Measurements from ENCODE around the gene PALLD.

Gene PALLD

DNA sequence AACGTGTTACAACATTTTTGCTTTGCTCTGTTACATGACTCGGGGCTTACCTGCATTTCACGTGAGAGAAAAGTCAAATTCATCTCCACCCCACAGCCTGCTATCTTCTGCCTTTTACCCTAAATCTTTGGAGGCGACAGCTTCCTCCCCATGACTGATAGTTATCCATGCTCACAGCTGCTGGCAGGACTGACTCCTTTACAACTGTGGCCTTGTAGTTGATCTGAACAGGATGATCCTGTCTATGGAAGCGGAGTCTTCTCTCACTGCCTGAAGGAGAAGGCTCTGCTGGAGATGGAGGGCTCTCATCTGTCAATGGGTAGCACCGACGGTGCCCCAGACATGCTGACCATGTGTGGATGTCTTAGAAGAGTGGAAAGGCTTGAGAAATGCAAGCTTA is 362.2 kb downstream of the PALLD start:
- Histone ChIP-seq H3K4me2 (ENCODE audit: low read length) (no peak overlapping the region), H3F3A (ENCODE audit: insufficient read depth, low read length) (no peaks in the 10 kb centered on the region), H3K36me3 (ENCODE audit: insufficient read depth, low read length) (no peaks in the 10 kb centered on the region), H3K9me2 (ENCODE audit: low read depth, low read length) (no peaks in the 10 kb centered on the region), H3K4me3 (ENCODE audit: low read depth, low read length, poor library complexity, severe bottlenecking) (no peak overlapping the region), H3K9ac (ENCODE audit: low read length) (no peak overlapping the region), H2AFZ (ENCODE audit: low read length) (no peak overlapping the region), H3K79me2 (ENCODE audit: insufficient read depth, low read length) (no peaks in the 10 kb centered on the region), H3K27ac (ENCODE audit: low read depth, low read length, poor library complexity, severe bottlenecking) (no peak overlapping the region), H3K27me3 (ENCODE audit: insufficient read depth, low read length) (no peaks in the 10 kb centered on the region), H3K4me1 (ENCODE audit: insufficient read depth, low read length, severe bottlenecking) (no peaks in the 10 kb centered on the region), H4K20me1 (ENCODE audit: insufficient read depth, low read length) (no peaks in the 10 kb centered on the region), H3K9me3 (ENCODE audit: low read length) (no peaks in the 10 kb centered on the region)
- TF ChIP-seq, protein P1, sequence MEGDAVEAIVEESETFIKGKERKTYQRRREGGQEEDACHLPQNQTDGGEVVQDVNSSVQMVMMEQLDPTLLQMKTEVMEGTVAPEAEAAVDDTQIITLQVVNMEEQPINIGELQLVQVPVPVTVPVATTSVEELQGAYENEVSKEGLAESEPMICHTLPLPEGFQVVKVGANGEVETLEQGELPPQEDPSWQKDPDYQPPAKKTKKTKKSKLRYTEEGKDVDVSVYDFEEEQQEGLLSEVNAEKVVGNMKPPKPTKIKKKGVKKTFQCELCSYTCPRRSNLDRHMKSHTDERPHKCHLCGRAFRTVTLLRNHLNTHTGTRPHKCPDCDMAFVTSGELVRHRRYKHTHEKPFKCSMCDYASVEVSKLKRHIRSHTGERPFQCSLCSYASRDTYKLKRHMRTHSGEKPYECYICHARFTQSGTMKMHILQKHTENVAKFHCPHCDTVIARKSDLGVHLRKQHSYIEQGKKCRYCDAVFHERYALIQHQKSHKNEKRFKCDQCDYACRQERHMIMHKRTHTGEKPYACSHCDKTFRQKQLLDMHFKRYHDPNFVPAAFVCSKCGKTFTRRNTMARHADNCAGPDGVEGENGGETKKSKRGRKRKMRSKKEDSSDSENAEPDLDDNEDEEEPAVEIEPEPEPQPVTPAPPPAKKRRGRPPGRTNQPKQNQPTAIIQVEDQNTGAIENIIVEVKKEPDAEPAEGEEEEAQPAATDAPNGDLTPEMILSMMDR (IDR thresholded peaks at IDR 0.05; ENCODE audit: low read length) = no peak
- TF ChIP-seq EZH2 (IDR thresholded peaks at IDR 0.05; ENCODE audit: borderline replicate concordance, low read length) = no peak

DNA sequence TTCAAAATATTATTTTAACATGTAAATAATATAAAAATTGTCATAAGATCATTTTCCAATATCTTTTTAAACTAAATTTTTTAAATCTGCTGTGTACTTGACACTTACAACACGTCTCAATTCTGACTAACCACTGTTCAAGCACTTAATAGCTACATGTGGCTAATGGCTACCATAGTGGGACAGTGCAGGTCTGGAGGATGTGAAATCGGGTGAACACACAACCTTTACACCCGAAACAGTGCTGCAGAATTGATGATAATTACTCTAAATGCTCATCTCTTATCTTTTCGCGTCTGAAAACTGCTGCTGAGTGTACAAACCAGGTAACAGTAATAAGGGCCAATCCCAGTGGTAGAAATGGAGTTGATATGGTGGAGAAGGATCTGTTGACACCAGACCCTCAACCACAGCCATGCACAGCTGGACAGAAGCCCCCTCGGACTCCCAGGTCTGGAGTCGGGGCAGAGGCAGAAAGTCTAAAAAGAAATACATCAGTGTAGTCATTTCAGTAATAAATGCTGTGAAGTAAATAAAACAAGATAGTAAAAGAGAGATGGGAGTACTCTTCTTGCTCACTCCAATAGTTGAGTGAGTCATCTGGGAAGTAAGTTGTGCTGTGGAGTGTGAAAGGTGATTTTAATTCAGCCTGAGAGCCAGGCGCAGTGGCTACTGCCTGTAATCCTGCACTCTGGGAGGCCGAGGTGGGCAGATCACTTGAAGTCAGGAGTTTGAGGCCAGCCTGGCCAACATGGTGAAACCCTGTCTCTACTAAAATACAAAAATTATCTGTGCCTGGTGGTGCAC is 363.2 kb downstream of the PALLD start:
- TF ChIP-seq, protein P1 (IDR thresholded peaks at IDR 0.05; ENCODE audit: low read length) = no peak
- TF ChIP-seq EZH2 (IDR thresholded peaks at IDR 0.05; ENCODE audit: borderline replicate concordance, low read length) = no peak
- no peak overlapping the region for H3K9ac ChIP-seq (ENCODE audit: low read length)
- H3K4me1 ChIP-seq (ENCODE audit: insufficient read depth, low read length, severe bottlenecking) = no peaks in the 10 kb centered on the region
- no peak overlapping the region for H3K4me3 ChIP-seq (ENCODE audit: low read depth, low read length, poor library complexity, severe bottlenecking)
- no peak overlapping the region for H3K4me2 ChIP-seq (ENCODE audit: low read length)
- H2AFZ ChIP-seq (ENCODE audit: low read length) = no peak overlapping the region
- no peaks in the 10 kb centered on the region for H3K79me2 ChIP-seq (ENCODE audit: insufficient read depth, low read length)
- no peaks in the 10 kb centered on the region for H3K9me3 ChIP-seq (ENCODE audit: low read length)
- H3K27ac ChIP-seq (ENCODE audit: low read depth, low read length, poor library complexity, severe bottlenecking) = no peak overlapping the region
- H3K36me3 ChIP-seq (ENCODE audit: insufficient read depth, low read length) = no peaks in the 10 kb centered on the region
- no peaks in the 10 kb centered on the region for H3K27me3 ChIP-seq (ENCODE audit: insufficient read depth, low read length)
- H3K9me2 ChIP-seq (ENCODE audit: low read depth, low read length) = no peaks in the 10 kb centered on the region
- H3F3A ChIP-seq (ENCODE audit: insufficient read depth, low read length) = no peaks in the 10 kb centered on the region
- H4K20me1 ChIP-seq (ENCODE audit: insufficient read depth, low read length) = no peaks in the 10 kb centered on the region

DNA sequence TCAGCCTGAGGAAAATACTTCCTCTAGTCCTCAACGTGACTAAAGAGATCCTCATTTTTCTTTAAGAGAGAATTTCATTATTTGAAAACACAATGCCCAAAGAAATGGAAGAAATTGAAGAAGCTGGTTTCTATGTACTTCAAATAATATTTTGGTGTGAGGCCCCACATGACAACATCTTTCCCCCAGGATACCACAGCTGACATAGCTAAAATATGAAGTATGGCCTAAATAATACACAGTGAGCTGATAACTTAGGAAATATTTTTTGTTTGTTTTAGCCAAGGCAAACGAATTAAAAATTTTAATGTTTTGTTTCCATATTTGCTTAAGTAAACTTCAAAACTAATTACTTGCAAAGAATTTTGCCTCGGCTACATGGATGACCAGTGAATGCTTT is 364.0 kb downstream of the PALLD start:
- Histone ChIP-seq H3K4me3 (ENCODE audit: low read depth, low read length, poor library complexity, severe bottlenecking) (no peak overlapping the region), H2AFZ (ENCODE audit: low read length) (no peak overlapping the region), H3K79me2 (ENCODE audit: insufficient read depth, low read length) (no peaks in the 10 kb centered on the region), H3K36me3 (ENCODE audit: insufficient read depth, low read length) (no peaks in the 10 kb centered on the region), H3K4me2 (ENCODE audit: low read length) (no peak overlapping the region), H3K27me3 (ENCODE audit: insufficient read depth, low read length) (no peaks in the 10 kb centered on the region), H4K20me1 (ENCODE audit: insufficient read depth, low read length) (no peaks in the 10 kb centered on the region), H3K4me1 (ENCODE audit: insufficient read depth, low read length, severe bottlenecking) (no peaks in the 10 kb centered on the region), H3K9me2 (ENCODE audit: low read depth, low read length) (no peaks in the 10 kb centered on the region), H3K9ac (ENCODE audit: low read length) (no peak overlapping the region), H3K27ac (ENCODE audit: low read depth, low read length, poor library complexity, severe bottlenecking) (no peak overlapping the region), H3K9me3 (ENCODE audit: low read length) (no peaks in the 10 kb centered on the region), H3F3A (ENCODE audit: insufficient read depth, low read length) (no peaks in the 10 kb centered on the region)
- TF ChIP-seq, protein P1 (IDR thresholded peaks at IDR 0.05; ENCODE audit: low read length) = no peak
- no peak for TF ChIP-seq EZH2 (IDR thresholded peaks at IDR 0.05; ENCODE audit: borderline replicate concordance, low read length)
